ENCODE measurements around the gene GLI1. TPM values are rescaled to one million over a fixed set of nuclear protein-coding genes. Genes with fewer than 3 reads are reported as not detected.

Gene GLI1
- total and polyA plus RNA-seq, 2 of the 13 experiments (the other 11 are each of a cell fraction or from before 2014, with no cell fraction given) = 0.09 to 0.20 TPM

DNA sequence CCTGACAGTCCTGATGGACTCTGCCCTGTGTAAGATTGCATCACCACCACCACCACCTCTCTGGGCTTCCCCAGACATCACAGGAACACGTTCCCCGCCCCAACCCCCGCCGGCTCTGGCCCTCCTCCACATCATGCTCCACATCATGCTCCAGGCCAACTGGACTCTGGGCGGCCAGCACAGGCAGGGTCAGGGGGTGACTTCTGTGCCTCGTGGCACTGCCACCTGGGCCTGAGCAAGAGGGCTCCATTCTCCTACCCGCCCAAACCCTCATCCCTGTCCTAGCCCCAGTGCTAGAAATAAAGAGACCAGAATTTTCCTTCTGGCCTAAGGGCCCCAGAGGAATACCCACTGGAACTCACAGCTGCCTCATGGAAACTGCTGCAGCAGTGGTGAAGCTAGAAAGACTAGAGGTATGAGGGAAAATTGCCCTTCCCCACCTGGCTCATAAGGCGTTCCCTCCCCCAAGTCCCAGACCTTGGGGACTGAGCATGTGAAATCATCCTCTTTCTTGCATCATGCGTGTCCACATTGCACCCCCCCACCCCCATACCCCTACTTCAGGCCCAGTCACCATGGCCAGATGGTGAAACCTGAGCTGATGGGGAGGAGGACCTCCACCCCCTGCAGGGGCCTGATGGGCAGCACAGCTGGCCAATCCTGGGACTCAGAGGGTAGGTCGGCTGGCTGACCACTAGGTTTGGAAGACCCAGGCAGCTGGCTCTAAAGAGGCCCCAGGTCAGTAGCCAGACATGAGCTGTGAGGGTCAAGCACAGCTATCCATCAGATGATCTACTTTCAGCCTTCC is 4.8 kb upstream of the GLI1 start, which contains the start of gene INHBE (continued):
- no peak for TF ChIP-seq ZBTB40 (IDR thresholded peaks at IDR 0.05)
- no peak; the same call in 1 of the 2 replicates for TF ChIP-seq ZBTB40 (CRISPR knock-in tag; IDR thresholded peaks at IDR 0.05)
- TF ChIP-seq EZH2 (conservative IDR thresholded peaks at IDR 0.05; ENCODE audit: low read depth, low read length) = no peak
- TF ChIP-seq, protein P1, sequence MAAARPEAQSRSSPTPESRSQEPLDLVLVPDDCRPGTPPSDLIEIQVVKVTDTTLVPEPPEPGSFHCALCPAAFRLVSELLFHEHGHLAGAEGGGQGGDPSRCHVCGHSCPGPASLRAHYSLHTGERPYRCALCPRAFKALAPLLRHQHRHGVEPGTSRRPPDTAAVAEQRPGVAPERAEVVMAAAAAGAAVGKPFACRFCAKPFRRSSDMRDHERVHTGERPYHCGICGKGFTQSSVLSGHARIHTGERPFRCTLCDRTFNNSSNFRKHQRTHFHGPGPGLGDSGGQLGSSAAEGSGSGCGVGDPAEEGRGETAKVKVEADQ (CRISPR knock-in tag; IDR thresholded peaks at IDR 0.05; ENCODE audit: borderline replicate concordance) = peak; percentile 90; the same call in 1 of the 2 replicates
- TF ChIP-seq KLF11 (CRISPR knock-in tag; IDR thresholded peaks at IDR 0.05) = peak; percentile 38; the same call in 1 of the 2 replicates
- peak; percentile 57; the same call in 1 of the 2 replicates for TF ChIP-seq ZMYM3 (CRISPR knock-in tag; IDR thresholded peaks at IDR 0.05)
- peak; percentile 98 for TF ChIP-seq SKIL (CRISPR knock-in tag; IDR thresholded peaks at IDR 0.05; ENCODE audit: borderline replicate concordance)
- no peak for TF ChIP-seq TP53 (CRISPR knock-in tag; conservative IDR thresholded peaks at IDR 0.05)
- TF ChIP-seq NR2F6 (IDR thresholded peaks at IDR 0.05) = peak; percentile 86
- peak; percentile 95 for TF ChIP-seq NR2F6 (CRISPR knock-in tag; IDR thresholded peaks at IDR 0.05)
- no peak for TF ChIP-seq GZF1 (CRISPR knock-in tag; IDR thresholded peaks at IDR 0.05)
- no peak for TF ChIP-seq ZEB1 (IDR thresholded peaks at IDR 0.05; ENCODE audit: insufficient replicate concordance, low read depth)
- TF ChIP-seq NCOA1 (CRISPR knock-in tag; IDR thresholded peaks at IDR 0.05) = peak; percentile 53; the same call in 1 of the 2 replicates
- 0 out of 2 replicates have a peak, but pooled peaks have one; percentile 62 for TF ChIP-seq CBX5 (CRISPR knock-in tag; IDR thresholded peaks at IDR 0.05; ENCODE audit: borderline replicate concordance)
- TF ChIP-seq GFI1 (CRISPR knock-in tag; IDR thresholded peaks at IDR 0.05; ENCODE audit: borderline replicate concordance) = peak; percentile 67
- TF ChIP-seq ZSCAN21 (CRISPR knock-in tag; IDR thresholded peaks at IDR 0.05; ENCODE audit: borderline replicate concordance) = peak; percentile 80; the same call in 1 of the 2 replicates
- peak; percentile 69; the same call in 1 of the 2 replicates for TF ChIP-seq KLF9 (CRISPR knock-in tag; IDR thresholded peaks at IDR 0.05; ENCODE audit: low read depth)
- peak; percentile 53; the same call in 1 of the 2 replicates for TF ChIP-seq TRIM24 (CRISPR knock-in tag; IDR thresholded peaks at IDR 0.05)

All from HepG2 (cell line).